Neural progenitor cell (in vitro differentiated cells): Measurements from ENCODE around the gene NUDT6.

ENCODE experiments used
- CTCF ChIP-seq: fragments of 200-600 bp; sonication (generic); IDR thresholded peaks from 2 replicates; pipeline ENCODE4 v1.5.1; 2017; ENCODE audit warnings: antibody characterized with exemption, mild to moderate bottlenecking
- EZH2 ChIP-seq: fragments of 200-600 bp; sonication (generic); IDR thresholded peaks from 2 replicates; pipeline ENCODE4 v1.6.1; 2017; ENCODE audit warnings: antibody characterized with exemption, mild to moderate bottlenecking, moderate library complexity
- EZH2phosphoT487 ChIP-seq: fragments of 200-600 bp; sonication (generic); IDR thresholded peaks from 2 replicates; pipeline ENCODE4 v1.6.1; 2017; ENCODE audit warnings: antibody characterized with exemption

GRCh38 chr4:122882857-122883735 lies 39.3 kb downstream of the NUDT6 start:
- TF ChIP-seq CTCF (no peak), EZH2phosphoT487 (no peak), EZH2 (no peak)
